ENCODE measurements around the gene ECD. TPM values are rescaled to one million over a fixed set of nuclear protein-coding genes. Genes with fewer than 3 reads are reported as not detected.
A peak's percentile ranks its signal among the peaks of the same experiment; 100 is the strongest.

The ECD gene
- total and polyA plus RNA-seq, 12 donors: 6.4 to 40.7 (median 28.3) TPM

DNA sequence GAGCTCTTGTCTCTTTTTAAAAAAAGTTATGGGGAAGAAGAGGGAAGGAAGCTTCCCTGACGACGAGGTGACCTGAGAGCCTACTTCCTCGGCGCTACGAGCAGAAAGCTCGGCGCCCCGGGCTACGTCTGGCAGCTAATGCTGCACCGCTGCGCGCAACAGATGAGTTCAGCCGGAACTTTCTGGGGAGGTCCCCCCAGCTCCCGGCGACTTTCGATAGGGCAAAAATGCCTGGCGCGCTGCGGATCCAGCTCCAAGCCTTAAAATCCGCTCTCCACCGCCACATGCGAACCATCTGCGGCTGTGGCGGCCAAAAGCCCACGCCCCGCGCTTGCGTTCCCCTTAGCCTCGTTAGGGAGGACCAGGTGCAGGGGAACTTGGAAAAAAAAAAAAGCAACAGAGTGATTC lies 71.8 kb downstream of the ECD start:
- 0% methylated on average over 13 to 29 of the region's 29 CpGs for WGBS, 4 donors
- H3K4me3 ChIP-seq: peak overlapping the region in 3 of 4 donors; percentile 58 to 99 (median 59)
- H3K36me3 ChIP-seq (replicated peaks in 1 of 2): no peaks in the 10 kb centered on the region
- no peaks in the 10 kb centered on the region for H3K27me3 ChIP-seq
- DNase-seq: peak; percentile 70 to 85 (median 76)
- intact Hi-C loops (cut with DNase I): no loop called here
- H3K4me1 ChIP-seq (replicated peaks in 1 of 2): peaks cover 15 to 43% of the 10 kb centered on the region in 2 donors
- TF ChIP-seq CTCF (IDR thresholded peaks at IDR 0.05) (no peak), POLR2A (IDR thresholded peaks at IDR 0.05) (peak; percentile 48 to 68)
- H3K9me3 ChIP-seq (replicated peaks in 1 of 3): no peaks in the 10 kb centered on the region
- H3K27ac ChIP-seq: peak overlapping the region; percentile 82 to 99 (median 93)

- H3K36me3 ChIP-seq (replicated peaks in 1 of 2): no peaks in the 10 kb centered on the region
- no peaks in the 10 kb centered on the region for H3K27me3 ChIP-seq
- WGBS, 4 donors: 0 to 1% (median 0%) methylated on average over 14 of the region's 14 CpGs
- H3K4me1 ChIP-seq (replicated peaks in 1 of 2): peaks cover 18 to 44% of the 10 kb centered on the region in 2 donors
- peak overlapping the region; percentile 82 to 99 (median 93) for H3K27ac ChIP-seq
- no peak for TF ChIP-seq CTCF (IDR thresholded peaks at IDR 0.05)
- peak in 1 of 2 donors; percentile 18 for TF ChIP-seq POLR2A (IDR thresholded peaks at IDR 0.05)
- intact Hi-C loops (cut with DNase I): no loop called here
- no peaks in the 10 kb centered on the region for H3K9me3 ChIP-seq (replicated peaks in 1 of 3)
- H3K4me3 ChIP-seq: peak overlapping the region in 3 of 4 donors; percentile 58 to 99 (median 59)
- peak; percentile 75 to 86 (median 78) for DNase-seq
These were observed 72.3 kb downstream of the ECD start for GRCh38 chr10:73095481-73096021.

GRCh38 chr10:73094986-73095480 lies 72.8 kb downstream of the ECD start:
- peak overlapping the region in 2 of 4 donors; percentile 58 to 59 for H3K4me3 ChIP-seq
- H3K27me3 ChIP-seq: no peaks in the 10 kb centered on the region
- intact Hi-C loops (cut with DNase I): no loop called here
- peaks cover 18 to 44% of the 10 kb centered on the region in 2 donors for H3K4me1 ChIP-seq (replicated peaks in 1 of 2)
- H3K36me3 ChIP-seq (replicated peaks in 1 of 2): no peaks in the 10 kb centered on the region
- DNase-seq: no peak
- 1 to 2% (median 1%) methylated on average over 5 of the region's 5 CpGs for WGBS, 4 donors
- TF ChIP-seq POLR2A (IDR thresholded peaks at IDR 0.05): no peak
- TF ChIP-seq CTCF (IDR thresholded peaks at IDR 0.05): no peak
- peak overlapping the region in 4 of 5 donors; percentile 82 to 99 (median 92) for H3K27ac ChIP-seq
- H3K9me3 ChIP-seq (replicated peaks in 1 of 3): no peaks in the 10 kb centered on the region

GRCh38 chr10:73093922-73094850 lies 73.6 kb downstream of the ECD start:
- intact Hi-C loops (cut with DNase I): no loop called here
- Histone ChIP-seq H3K27ac (peak overlapping the region in 3 of 5 donors; percentile 45 to 99 (median 82)), H3K27me3 (no peaks in the 10 kb centered on the region), H3K36me3 (replicated peaks in 1 of 2) (no peaks in the 10 kb centered on the region), H3K9me3 (replicated peaks in 1 of 3) (no peaks in the 10 kb centered on the region), H3K4me3 (peak overlapping the region in 2 of 4 donors; percentile 58 to 59), H3K4me1 (replicated peaks in 1 of 2) (peaks cover 18 to 44% of the 10 kb centered on the region in 2 donors)
- no peak for DNase-seq
- no peak for TF ChIP-seq CTCF (IDR thresholded peaks at IDR 0.05)
- no peak for TF ChIP-seq POLR2A (IDR thresholded peaks at IDR 0.05)
- WGBS, 4 donors: 28 to 40% (median 33%) methylated on average over 2 of the region's 2 CpGs
